SH-SY5Y (cell line): ENCODE measurements around the gene MGAT5.

Experiments
- GATA2 ChIP-seq: IDR thresholded peaks from 2 replicates; pipeline ENCODE4 v1.6.1; 2011; ENCODE audit warnings: mild to moderate bottlenecking, low read depth, low read length
- GATA3 ChIP-seq: IDR thresholded peaks from 2 replicates; pipeline ENCODE4 v1.6.1; 2011; ENCODE audit warnings: low read depth, mild to moderate bottlenecking, low read length, moderate library complexity

DNA sequence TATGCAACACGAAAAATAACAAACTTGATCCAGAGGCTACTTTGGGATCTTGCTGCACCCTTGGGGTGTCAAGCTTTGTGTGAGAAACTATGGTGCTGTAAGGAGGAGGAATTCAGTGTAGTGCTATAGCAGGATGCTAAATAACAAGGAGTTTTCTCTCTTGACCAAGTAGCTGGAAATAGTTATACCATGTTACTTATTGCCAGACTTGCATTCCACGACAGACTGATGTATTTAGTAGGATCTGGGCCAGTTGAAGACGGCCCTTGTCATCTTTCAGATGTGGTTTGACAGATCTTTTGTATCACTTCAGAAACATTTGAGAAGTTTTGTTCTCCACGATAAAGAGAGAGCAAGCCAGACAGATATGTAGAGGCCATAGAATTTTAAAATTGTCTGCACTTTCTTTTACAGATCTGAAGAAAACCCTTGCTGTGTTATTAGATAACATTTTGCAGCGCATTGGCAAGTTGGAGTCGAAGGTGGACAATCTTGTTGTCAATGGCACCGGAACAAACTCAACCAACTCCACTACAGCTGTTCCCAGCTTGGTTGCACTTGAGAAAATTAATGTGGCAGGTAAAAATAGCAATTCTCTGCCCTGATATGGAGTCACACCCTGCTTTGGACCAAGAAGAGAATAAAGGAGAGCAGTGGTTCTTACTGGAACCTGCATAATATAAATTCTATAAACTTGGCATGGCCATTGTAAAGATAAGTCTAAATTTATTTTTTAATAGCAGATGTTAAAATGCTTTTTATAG is 16.3 kb downstream of the MGAT5 start:
- TF ChIP-seq GATA2, result no peak
- TF ChIP-seq GATA3, result no peak
